ENCODE data around the gene GLCE.

Gene GLCE

GRCh38 chr15:69318033-69318432 lies 157.6 kb downstream of the GLCE start:
- DNase-seq: no peak

GRCh38 chr15:69319384-69320375 lies 159.2 kb downstream of the GLCE start:
- no peak for DNase-seq

GRCh38 chr15:69320977-69321554 lies 160.6 kb downstream of the GLCE start:
- DNase-seq: no peak
